Right renal pelvis (tissue), 4 donors: Measurements from ENCODE around the gene PAQR3. TPM values are rescaled to one million over a fixed set of nuclear protein-coding genes. Genes with fewer than 3 reads are reported as not detected.
"Not testable (repeated sequence)": the region's sequence is repeated elsewhere in the genome, so short reads cannot be mapped to it uniquely, and the experiment has no call there.

Experiments used
- DNase-seq, 4 donors: peaks; one replicate each; pipeline ENCODE4 v3.0.0-alpha.2; 2013; ENCODE audit warnings: low read depth in 4 of 4, low spot score in 3 of 4, missing footprints in 1 of 4
- polyA plus RNA-seq, 4 donors: library from polyadenylated mRNA; unstranded; fragments of 120-200 nt; gene quantifications; one replicate each; pipeline ENCODE4 v1.2.1, GENCODE V29; 2013; ENCODE audit not compliant: insufficient read length in 4 of 4

Gene PAQR3
- polyA plus RNA-seq, 4 donors: 18.8 to 21.3 (median 21.0) TPM

DNA sequence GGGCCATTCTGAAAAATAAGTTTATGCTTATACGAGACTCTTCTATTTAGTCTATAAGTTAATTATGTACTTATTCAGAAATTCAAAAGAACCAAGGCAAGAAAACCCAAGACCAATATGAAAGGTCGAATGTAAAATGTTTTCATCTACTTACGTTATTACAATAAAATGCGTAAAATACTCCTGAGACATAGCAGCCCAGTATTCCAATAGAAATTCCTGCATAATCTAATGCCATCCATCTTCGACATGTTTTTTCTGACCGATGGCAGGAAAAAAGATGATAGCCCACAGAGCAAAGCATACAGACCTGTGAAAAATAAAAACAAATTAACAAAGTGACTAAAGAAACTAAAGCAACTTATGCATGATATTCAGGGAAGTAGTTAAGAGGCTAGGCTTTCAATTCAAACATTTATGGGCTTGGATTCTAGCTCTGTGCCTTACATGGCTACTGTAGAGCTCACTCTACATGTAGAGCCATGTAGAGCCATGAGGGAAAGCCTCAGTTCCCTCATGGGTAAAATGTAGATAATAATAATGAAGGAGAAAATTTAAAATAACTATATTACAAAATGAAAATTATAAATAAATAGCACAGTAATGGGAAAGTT, 9.1 kb downstream of the PAQR3 start:
- no peak for DNase-seq

GRCh38 chr4:78928835-78929234, 10.4 kb downstream of the PAQR3 start:
- no peak for DNase-seq

- no peak for DNase-seq
These were observed 12.4 kb downstream of the PAQR3 start for GRCh38 chr4:78926826-78927225.

- DNase-seq: no peak
These were observed 15.6 kb downstream of the PAQR3 start for GRCh38 chr4:78923464-78924312.

GRCh38 chr4:78922207-78922606, 17.0 kb downstream of the PAQR3 start:
- DNase-seq: no peak

GRCh38 chr4:78910612-78911011, 28.6 kb downstream of the PAQR3 start:
- DNase-seq: no peak

DNA sequence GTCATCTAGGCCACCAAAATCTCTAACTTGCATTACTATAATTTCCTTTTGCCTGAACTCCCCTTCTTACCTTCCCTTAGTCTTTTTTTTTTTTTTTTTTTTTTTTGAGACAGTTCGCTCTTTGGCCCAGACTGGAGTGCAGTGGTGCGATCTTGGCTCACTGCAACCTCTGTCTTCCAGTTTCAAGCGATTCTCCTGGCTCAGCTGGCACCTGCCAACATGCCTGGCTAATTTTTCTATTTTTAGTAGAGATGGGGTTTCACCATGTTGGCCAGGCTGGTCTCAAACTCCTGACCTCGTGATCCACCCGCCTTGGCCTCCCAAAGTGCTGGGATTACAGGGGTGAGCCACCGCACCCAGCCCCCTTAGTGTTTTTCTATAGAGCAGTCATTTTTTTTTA, 30.3 kb downstream of the PAQR3 start:
- not testable (repeated sequence) for DNase-seq

DNA sequence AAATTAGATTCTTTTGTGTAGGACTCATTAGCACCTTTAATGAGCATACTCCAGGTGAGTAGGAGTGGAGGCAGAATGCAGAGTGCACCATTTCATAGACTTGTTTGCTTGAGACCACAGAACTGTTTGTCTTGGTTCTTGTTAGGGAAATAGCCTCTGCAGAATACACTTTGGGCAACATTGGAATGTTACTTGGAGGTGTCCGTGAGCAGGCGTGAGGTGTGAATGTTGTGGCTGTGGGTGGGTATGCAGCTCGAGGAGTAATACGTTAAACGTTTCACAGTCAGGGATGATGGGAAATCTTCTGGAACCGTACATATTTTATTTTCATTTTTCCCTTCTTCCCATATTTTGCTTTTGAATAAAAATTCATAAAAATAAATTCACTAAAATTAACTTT, 31.6 kb downstream of the PAQR3 start:
- no peak for DNase-seq

- DNase-seq: no peak
These were observed 35.1 kb downstream of the PAQR3 start for GRCh38 chr4:78904143-78904542.

DNA sequence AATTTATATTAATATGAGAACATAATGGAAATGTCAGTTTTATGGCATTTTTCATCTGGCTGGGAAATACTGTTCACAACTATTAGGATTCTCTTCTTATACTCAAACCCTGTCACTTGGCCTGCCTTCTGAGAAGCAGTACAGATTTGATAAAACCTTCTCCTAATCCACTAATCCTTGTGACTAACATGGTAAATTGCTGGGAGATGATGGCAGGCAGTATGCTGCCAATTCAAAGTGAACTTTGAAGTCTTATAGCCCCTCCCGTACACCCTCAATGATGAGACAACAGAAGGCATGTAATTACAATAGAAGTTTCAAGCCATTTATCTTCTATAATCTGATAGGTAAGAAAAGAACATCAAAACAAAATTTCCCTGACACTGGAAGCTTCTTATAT, 36.9 kb downstream of the PAQR3 start:
- DNase-seq: no peak

- no peak for DNase-seq
These were observed 37.4 kb downstream of the PAQR3 start for GRCh38 chr4:78901882-78902281.

DNA sequence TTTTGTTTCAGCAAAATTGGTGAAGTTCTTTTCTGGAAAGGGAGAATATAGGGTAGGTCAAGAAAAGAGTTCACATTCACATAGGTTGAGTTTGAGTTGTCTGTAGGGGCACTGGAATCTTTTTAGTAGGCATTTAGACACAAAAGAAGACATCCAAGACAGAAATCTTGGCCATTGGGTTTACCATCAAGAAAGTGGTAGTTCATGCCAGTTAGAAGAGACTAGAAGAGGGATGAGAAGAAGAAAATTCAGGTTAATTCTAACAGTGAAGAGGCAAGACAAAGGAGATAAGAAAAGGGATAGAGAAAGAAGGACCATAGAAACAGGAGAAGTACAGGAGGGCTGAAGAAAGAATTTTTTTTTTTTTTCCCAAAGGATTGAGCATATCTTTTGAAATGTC, 39.9 kb downstream of the PAQR3 start:
- DNase-seq: no peak

GRCh38 chr4:78889955-78890354, 49.3 kb downstream of the PAQR3 start:
- no peak for DNase-seq

- no peak for DNase-seq
These were observed 53.6 kb downstream of the PAQR3 start for GRCh38 chr4:78885598-78885997.

DNA sequence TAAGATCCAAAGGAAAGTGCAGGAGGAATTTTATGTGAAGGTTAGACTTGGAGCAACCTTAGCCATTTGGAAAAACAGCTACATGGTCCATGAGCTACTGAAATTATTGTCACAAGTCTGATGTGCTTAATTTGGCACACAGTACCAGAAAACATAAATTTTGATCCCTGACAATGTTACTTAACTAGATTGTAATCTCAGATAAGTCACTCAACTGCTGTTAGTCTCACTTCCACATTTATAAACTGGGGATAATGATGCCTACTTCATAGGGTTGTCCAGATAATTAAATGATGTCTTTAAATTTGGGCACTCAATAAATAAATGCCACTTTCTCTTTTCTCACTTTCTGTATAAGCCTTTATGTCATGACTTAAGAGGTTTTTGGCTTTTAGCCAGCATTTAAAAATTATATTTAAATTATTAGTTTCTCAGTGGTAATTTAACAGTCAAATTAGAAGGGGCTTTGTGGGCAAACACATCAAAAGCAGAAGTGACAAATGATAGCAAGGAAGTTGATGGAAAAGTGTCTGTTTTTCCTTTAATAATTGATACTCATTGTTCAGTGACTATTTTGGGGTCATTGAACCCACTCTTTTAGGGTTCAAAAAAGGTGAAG, 58.3 kb downstream of the PAQR3 start:
- no peak for DNase-seq

DNA sequence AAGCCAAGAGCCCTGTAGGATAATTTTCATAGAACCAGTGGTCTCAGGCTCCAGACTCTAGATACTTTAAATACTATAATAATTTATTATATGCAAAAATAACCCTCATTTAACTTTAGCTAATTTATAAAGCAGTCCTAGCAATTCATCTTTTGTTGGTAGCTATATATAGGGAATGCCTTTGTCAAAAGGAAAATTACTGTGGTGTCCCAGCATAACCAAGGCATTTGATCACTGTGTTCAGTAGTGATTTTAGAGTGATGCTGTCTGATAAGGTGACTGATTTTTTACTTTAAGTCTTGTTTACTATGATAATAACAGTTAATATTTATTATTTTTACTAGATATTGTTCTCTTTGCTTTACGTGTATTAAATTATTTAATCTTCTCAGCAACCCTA, 61.2 kb downstream of the PAQR3 start:
- DNase-seq: no peak

DNA sequence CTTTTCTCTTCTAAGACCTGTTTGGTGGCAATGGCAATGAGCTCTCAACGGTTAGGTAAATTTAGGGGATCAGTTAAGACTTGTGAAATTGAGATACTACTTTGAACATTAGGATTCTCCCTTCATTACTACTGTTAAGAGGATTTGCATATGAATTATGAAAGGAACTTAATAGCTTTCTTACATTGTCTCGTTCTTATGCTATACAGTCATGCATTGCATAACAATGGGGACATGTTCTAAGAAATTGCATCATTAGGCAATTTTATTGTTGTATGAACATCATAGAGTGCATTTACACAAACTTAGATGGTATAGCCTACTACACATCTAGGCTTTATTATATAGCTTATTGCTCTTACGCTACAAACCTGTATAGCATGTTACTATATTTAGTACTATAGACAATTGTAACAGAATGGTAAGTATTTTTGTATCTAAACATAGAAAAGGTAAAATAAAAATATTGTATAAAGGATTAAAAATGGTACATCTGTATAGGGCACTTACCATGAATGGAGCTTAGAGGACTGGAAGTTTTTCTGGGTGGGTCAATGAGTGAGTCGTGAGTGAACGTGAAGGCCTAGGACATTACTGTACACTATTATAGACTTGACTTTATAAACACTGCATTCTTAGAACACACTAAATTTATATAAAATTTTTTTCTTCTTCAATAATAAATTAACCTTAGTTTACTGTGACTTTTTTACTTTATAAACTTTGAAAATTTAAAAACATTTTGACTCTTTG, 62.5 kb downstream of the PAQR3 start:
- no peak for DNase-seq

GRCh38 chr4:78870056-78870455, 69.2 kb downstream of the PAQR3 start:
- no peak for DNase-seq

- DNase-seq: not testable (repeated sequence)
These were observed 70.5 kb downstream of the PAQR3 start for GRCh38 chr4:78868712-78869111.

DNA sequence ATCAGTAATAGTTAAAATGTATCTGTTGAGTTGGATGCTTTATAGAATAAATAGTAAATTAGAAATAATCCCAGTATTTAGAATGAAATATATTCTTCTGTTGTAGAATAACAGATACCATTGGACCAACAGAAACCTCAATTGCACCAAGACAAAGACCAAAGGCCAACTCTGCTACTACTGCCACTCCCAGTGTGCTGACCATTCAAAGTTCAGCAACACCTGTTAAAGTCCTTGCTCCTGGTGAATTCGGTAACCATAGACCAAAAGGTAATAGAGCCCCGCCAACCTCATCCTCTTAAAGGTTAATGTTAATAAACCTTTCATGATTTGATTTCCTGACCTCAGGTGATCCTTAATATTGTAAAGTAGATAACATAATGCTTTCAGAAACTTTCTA, 73.8 kb downstream of the PAQR3 start:
- DNase-seq: no peak

DNA sequence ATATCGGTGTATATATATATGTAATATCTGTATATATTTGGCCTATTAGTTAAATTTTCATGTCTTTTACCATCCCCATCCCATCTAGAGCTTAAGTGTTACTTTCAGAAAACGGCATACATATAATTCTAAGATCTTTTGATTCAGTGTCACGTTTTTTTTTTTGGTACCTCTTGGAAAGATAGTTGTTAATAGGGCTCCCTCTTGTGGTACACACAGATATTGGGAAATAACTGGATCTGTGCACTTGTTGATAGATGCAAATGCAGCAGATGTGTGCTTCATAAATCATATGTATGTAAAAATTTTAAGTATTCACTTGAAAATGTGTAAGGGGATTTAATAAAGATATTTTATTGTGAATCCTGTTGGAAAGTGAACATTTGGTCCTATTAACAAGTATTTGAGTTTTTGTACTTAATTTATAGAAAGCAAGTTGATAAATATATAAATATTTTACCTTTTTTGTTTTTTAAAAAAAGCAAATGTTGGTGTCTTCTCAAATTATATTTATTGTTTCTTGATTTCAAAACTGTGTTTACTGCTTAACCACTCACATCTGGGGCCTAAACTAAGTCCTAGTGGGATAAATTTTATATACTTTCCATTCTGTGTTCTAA, 74.7 kb downstream of the PAQR3 start:
- peak; percentile 54 to 68 (median 60) for DNase-seq
